Mesothelial cell of epicardium (in vitro differentiated cells): ENCODE measurements around the gene SLC12A7. TPM values are rescaled to one million over a fixed set of nuclear protein-coding genes. Genes with fewer than 3 reads are reported as not detected.

Source experiments
- DNase-seq, 2 experiments: peaks; one replicate each; pipeline ENCODE4 v3.0.0; 2021; ENCODE audit warnings: low spot score in 2 of 2; ENCODE audit not compliant: unreplicated experiment in 2 of 2
- H3K27ac Mint-ChIP-seq: 2 replicates; pipeline ENCODE4 v1.8.0; 2021; ENCODE audit warnings: mixed read lengths
- H3K27me3 Mint-ChIP-seq: 2 replicates; pipeline ENCODE4 v1.8.0; 2021; ENCODE audit warnings: low read depth, mixed read lengths
- H3K36me3 Mint-ChIP-seq: 2 replicates; pipeline ENCODE4 v1.8.0; 2021; ENCODE audit warnings: mixed read lengths
- H3K4me1 Mint-ChIP-seq: 2 replicates; pipeline ENCODE4 v1.8.0; 2021; ENCODE audit warnings: mixed read lengths
- H3K4me3 Mint-ChIP-seq: 2 replicates; pipeline ENCODE4 v1.8.0; 2021; ENCODE audit warnings: mild to moderate bottlenecking, moderate library complexity, mixed read lengths
- H3K9me3 Mint-ChIP-seq: 2 replicates; pipeline ENCODE4 v1.8.0; 2021; ENCODE audit warnings: mixed read lengths
- total RNA-seq: library from RNA; stranded (reverse); gene quantifications from 3 replicates; pipeline ENCODE4 v1.2.1, GENCODE V29; 2021
- TF ChIP-seq, protein P1 (sequence below): fragments of 200-600 bp; sonication (generic); IDR thresholded peaks from one replicate; pipeline ENCODE4 v1.5.0; 2021; ENCODE audit warnings: antibody characterized with exemption; ENCODE audit not compliant: unreplicated experiment

SLC12A7 gene
- total RNA-seq, 1 donor from 2014 or later: 34.9 TPM

DNA sequence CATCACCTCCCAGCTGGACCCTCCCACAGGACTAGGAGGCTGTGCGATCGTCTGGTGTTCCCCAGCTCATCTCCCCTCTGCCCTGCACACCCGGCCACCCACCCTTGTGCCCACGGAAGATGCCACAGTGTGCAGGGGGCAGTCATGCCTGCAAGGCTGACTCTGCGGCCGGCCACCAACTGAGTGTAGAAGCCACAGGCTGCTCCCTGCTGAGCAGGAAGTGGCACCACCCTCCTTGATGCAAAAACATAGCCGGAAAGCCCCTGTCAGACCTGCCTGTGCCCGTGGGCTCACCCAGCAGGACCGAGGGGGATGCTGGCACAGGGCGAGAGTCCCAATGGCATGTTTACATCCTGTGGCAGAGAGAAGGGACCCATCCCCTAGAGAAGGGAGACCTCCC is 40.3 kb upstream of the SLC12A7 start:
- Mint-ChIP-seq H3K36me3 (no peaks in the 10 kb centered on the region), H3K4me1 (no peaks in the 10 kb centered on the region), H3K27ac (no peak overlapping the region), H3K9me3 (no peaks in the 10 kb centered on the region), H3K27me3 (peaks cover 62% of the 10 kb centered on the region), H3K4me3 (no peak overlapping the region)
- no peak for DNase-seq
- TF ChIP-seq, protein P1, sequence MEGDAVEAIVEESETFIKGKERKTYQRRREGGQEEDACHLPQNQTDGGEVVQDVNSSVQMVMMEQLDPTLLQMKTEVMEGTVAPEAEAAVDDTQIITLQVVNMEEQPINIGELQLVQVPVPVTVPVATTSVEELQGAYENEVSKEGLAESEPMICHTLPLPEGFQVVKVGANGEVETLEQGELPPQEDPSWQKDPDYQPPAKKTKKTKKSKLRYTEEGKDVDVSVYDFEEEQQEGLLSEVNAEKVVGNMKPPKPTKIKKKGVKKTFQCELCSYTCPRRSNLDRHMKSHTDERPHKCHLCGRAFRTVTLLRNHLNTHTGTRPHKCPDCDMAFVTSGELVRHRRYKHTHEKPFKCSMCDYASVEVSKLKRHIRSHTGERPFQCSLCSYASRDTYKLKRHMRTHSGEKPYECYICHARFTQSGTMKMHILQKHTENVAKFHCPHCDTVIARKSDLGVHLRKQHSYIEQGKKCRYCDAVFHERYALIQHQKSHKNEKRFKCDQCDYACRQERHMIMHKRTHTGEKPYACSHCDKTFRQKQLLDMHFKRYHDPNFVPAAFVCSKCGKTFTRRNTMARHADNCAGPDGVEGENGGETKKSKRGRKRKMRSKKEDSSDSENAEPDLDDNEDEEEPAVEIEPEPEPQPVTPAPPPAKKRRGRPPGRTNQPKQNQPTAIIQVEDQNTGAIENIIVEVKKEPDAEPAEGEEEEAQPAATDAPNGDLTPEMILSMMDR: no peak

DNA sequence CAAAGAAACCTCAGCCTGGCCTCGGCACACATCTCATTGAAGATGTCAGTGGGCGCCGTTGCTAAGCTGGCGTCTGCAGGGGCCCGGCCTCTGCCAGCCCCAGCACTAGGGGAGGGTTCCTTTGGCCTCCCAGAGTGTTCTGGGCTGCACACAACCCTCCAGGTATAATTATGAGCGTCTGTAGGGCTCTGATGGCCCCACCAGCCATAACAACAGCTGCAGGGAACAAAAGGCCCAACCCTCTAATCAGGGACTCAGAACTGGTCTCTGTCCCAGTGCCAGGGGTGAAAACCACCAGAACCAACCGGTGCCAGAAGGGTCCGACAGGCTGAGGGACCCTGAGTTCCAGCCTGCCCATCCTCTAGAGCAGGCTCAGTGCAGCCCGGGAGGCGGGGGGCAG is 39.5 kb upstream of the SLC12A7 start:
- no peaks in the 10 kb centered on the region for H3K9me3 Mint-ChIP-seq
- H3K36me3 Mint-ChIP-seq: no peaks in the 10 kb centered on the region
- H3K4me1 Mint-ChIP-seq: no peaks in the 10 kb centered on the region
- DNase-seq: no peak
- no peak overlapping the region for H3K27ac Mint-ChIP-seq
- no peak overlapping the region for H3K4me3 Mint-ChIP-seq
- peaks cover 57% of the 10 kb centered on the region for H3K27me3 Mint-ChIP-seq
- TF ChIP-seq, protein P1: no peak

DNA sequence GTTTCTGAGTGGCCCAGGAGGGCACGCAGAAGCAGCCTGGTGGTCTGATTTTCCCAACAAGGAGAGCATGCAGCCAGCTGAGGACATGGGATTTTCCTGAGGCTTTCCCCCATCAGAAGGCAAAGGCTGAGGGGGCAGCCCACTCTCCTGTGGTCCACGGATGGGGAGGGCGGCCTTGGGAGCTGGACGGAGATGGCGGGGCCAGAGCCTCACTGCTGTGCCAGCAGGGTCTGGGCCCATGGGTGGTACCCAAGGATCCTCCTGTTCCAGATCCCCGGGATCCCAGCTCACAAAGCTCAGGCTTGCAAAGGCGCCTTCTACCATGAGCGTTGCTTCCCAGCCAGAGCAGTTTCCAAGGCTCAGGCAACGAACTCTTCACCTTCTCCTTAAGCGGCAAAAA is 39.0 kb upstream of the SLC12A7 start:
- DNase-seq: no peak
- TF ChIP-seq, protein P1: no peak
- no peak overlapping the region for H3K4me3 Mint-ChIP-seq
- H3K27me3 Mint-ChIP-seq: peaks cover 53% of the 10 kb centered on the region
- H3K27ac Mint-ChIP-seq: no peak overlapping the region
- H3K9me3 Mint-ChIP-seq: no peaks in the 10 kb centered on the region
- no peaks in the 10 kb centered on the region for H3K4me1 Mint-ChIP-seq
- H3K36me3 Mint-ChIP-seq: no peaks in the 10 kb centered on the region

DNA sequence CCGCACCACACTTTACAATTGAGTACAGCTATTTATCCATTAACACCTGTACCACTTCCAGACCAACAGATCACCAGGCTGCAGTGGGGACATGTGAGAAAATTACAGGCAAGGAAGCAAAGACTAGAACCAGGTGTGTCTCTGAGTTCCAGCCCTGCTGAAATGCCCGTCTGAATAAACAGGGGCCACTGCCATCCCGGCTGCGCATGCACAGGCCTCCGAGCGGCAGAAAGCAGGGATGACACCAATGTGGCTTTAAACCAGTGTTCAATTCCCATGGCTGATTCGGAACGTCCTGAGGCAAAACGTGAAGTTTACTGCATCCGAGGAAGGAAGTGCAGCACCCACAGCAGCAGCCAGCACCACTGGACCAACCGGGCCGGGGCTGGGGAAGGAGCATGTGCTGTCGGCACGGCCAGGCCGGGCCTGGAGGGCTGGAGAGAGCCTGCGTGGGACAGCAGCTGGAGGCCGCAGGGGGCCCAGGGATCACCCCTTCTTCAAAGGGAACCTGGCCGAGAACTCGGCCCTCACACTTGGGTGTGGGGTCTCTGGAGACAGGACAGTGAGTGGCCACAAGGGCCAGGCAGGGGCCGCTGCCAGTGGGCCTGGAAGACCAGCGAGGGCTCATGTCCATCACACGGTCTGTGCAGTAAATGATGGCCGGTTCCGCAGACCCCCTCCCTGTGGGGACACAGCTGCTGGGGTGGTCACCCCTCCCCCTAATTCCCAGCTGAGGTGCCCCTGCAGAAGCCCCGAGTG is 33.0 kb upstream of the SLC12A7 start:
- H3K27ac Mint-ChIP-seq: no peak overlapping the region
- TF ChIP-seq, protein P1: no peak
- no peaks in the 10 kb centered on the region for H3K9me3 Mint-ChIP-seq
- H3K4me1 Mint-ChIP-seq: peaks cover 2% of the 10 kb centered on the region
- peaks cover 13% of the 10 kb centered on the region for H3K27me3 Mint-ChIP-seq
- no peak for DNase-seq
- H3K36me3 Mint-ChIP-seq: no peaks in the 10 kb centered on the region
- H3K4me3 Mint-ChIP-seq: no peak overlapping the region

DNA sequence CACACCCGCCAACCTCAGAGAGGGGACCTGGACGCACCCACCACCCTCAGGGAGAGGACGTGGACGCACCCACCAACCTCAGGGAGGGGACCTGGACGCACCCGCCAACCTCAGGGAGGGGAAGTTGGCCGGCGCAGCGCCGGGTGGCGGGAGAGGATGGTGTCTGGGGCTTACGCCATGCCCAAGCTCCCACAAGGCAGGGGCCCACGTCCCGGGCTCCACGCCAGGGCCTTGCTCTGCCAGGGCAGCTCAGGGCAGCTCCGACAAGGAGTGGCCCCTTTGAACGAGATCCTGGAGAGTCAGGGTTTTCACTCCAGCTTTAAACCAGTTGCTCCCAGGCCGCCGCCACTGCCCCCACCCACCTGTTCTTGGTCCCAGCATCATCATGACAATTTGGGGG is 32.2 kb upstream of the SLC12A7 start:
- H3K9me3 Mint-ChIP-seq: no peaks in the 10 kb centered on the region
- H3K36me3 Mint-ChIP-seq: no peaks in the 10 kb centered on the region
- DNase-seq: no peak
- H3K4me3 Mint-ChIP-seq: no peak overlapping the region
- H3K27me3 Mint-ChIP-seq: peaks cover 9% of the 10 kb centered on the region
- H3K27ac Mint-ChIP-seq: no peak overlapping the region
- TF ChIP-seq, protein P1: no peak
- peaks cover 2% of the 10 kb centered on the region for H3K4me1 Mint-ChIP-seq

DNA sequence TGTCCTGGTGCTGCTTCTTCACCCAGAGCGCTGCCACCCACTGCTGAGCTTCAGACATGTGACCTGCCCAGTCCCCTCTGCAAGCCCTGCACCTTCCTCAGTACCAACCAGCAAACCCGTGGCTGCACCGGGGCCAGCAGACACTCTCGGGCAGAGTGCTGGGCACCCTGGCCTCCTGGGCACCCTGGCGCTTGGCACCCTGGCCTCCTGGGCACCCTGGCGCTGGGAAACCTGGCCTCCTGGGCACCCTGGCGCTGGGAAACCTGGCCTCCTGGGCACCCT is 31.7 kb upstream of the SLC12A7 start:
- Mint-ChIP-seq H3K36me3 (no peaks in the 10 kb centered on the region), H3K9me3 (no peaks in the 10 kb centered on the region), H3K27me3 (peaks cover 9% of the 10 kb centered on the region), H3K4me3 (no peak overlapping the region), H3K4me1 (peaks cover 2% of the 10 kb centered on the region), H3K27ac (no peak overlapping the region)
- DNase-seq: no peak
- TF ChIP-seq, protein P1: no peak
